ENCODE data around the gene HDAC8. TPM values are rescaled to one million over a fixed set of nuclear protein-coding genes. Genes with fewer than 3 reads are reported as not detected.
A peak's percentile ranks its signal among the peaks of the same experiment; 100 is the strongest.

The HDAC8 gene
- total and polyA plus RNA-seq, 2 donors (not counting 1 experiment from before 2014, with no cell fraction given): 13.3 to 41.9 TPM

GRCh38 chrX:72307646-72308051 lies 265.0 kb downstream of the HDAC8 start:
- intact Hi-C loops (cut with micrococcal nuclease): no loop called here
- peak overlapping the region in 4 of 5 experiments; percentile 43 to 62 (median 54) for H3K4me3 ChIP-seq (ENCODE audit: control extremely low read depth in 1 of 5, extremely low read depth in 1 of 5, insufficient read depth in 1 of 5, low read depth in 2 of 5, low read length in 4 of 5)
- H3K36me3 ChIP-seq (replicated peaks in 1 of 2; ENCODE audit: control extremely low read depth in 1 of 2, control insufficient read depth in 1 of 2, extremely low read depth in 1 of 2, insufficient read depth in 2 of 2, low read length in 1 of 2): no peaks in the 10 kb centered on the region
- DNase-seq (peak; percentile 26), ATAC-seq (ENCODE audit: low read depth) (no peak)
- H3K4me1 ChIP-seq (ENCODE audit: control insufficient read depth in 2 of 2, insufficient read depth in 2 of 2, low read length in 2 of 2): peaks cover 42 to 43% of the 10 kb centered on the region in 2 donors
- H4K20me1 ChIP-seq (ENCODE audit: control insufficient read depth, insufficient read depth, low read length, poor library complexity, severe bottlenecking): no peaks in the 10 kb centered on the region
- POLR2A ChIA-PET: no interaction called here
- Mint-ChIP-seq H3K27ac (no peak overlapping the region), H3K27me3 (peaks cover 34% of the 10 kb centered on the region), H3K9me3 (ENCODE audit: insufficient read depth) (no peaks in the 10 kb centered on the region), H3K4me1 (peaks cover 36% of the 10 kb centered on the region), H3K4me3 (peak overlapping the region; percentile 90)
- no peak for TF ChIP-seq EZH2 (IDR thresholded peaks at IDR 0.05; ENCODE audit: borderline replicate concordance, insufficient read depth, low read depth, low read length, poor library complexity, severe bottlenecking)
- no peak for TF ChIP-seq CTCF (IDR thresholded peaks at IDR 0.05)
- H3K27ac ChIP-seq (ENCODE audit: low read length in 2 of 2): no peak overlapping the region
- peaks cover 0 to 62% (median 26%) of the 10 kb centered on the region in 4 experiments for H3K27me3 ChIP-seq (replicated peaks in 1 of 4; ENCODE audit: control extremely low read depth in 1 of 4, control insufficient read depth in 3 of 4, insufficient read depth in 4 of 4, low read length in 3 of 4)
- peak overlapping the region; percentile 56 for H3K9ac ChIP-seq (ENCODE audit: low read length)
- CTCF ChIA-PET: interaction anchor here (1.9 kb wide), 1 partner anchor 31 kb away, joined by 7 read pairs; the partner anchor contains the start of gene RPS4X
- no peaks in the 10 kb centered on the region for H3K9me3 ChIP-seq (ENCODE audit: control extremely low read depth in 1 of 3, control insufficient read depth in 2 of 3, insufficient read depth in 1 of 3, low read length in 2 of 3)
- peak overlapping the region; percentile 62 for H2AFZ ChIP-seq (ENCODE audit: insufficient read depth, low read depth, low read length, poor library complexity, severe bottlenecking)
- 3% methylated on average over 9 of the region's 17 CpGs for WGBS (ENCODE audit: insufficient coverage)
- H3K79me2 ChIP-seq (ENCODE audit: control insufficient read depth, insufficient read depth, low read length): no peaks in the 10 kb centered on the region
- H3K4me2 ChIP-seq (replicated peaks; ENCODE audit: low read depth, low read length, poor library complexity, severe bottlenecking): peak overlapping the region; percentile 83

GRCh38 chrX:72306851-72307645 lies 265.6 kb downstream of the HDAC8 start:
- no peak for TF ChIP-seq CTCF (IDR thresholded peaks at IDR 0.05)
- TF ChIP-seq EZH2 (IDR thresholded peaks at IDR 0.05; ENCODE audit: borderline replicate concordance, insufficient read depth, low read depth, low read length, poor library complexity, severe bottlenecking): no peak
- H3K36me3 ChIP-seq (replicated peaks in 1 of 2; ENCODE audit: control extremely low read depth in 1 of 2, control insufficient read depth in 1 of 2, extremely low read depth in 1 of 2, insufficient read depth in 2 of 2, low read length in 1 of 2): no peaks in the 10 kb centered on the region
- H3K27me3 ChIP-seq (replicated peaks in 1 of 4; ENCODE audit: control extremely low read depth in 1 of 4, control insufficient read depth in 3 of 4, insufficient read depth in 4 of 4, low read length in 3 of 4): peaks cover 0 to 61% (median 26%) of the 10 kb centered on the region in 4 experiments
- peaks cover 42 to 43% of the 10 kb centered on the region in 2 donors for H3K4me1 ChIP-seq (ENCODE audit: control insufficient read depth in 2 of 2, insufficient read depth in 2 of 2, low read length in 2 of 2)
- H3K9ac ChIP-seq (ENCODE audit: low read length): peak overlapping the region; percentile 56
- H3K27me3 Mint-ChIP-seq: peaks cover 34% of the 10 kb centered on the region
- H3K4me3 Mint-ChIP-seq: peak overlapping the region; percentile 90
- H2AFZ ChIP-seq (ENCODE audit: insufficient read depth, low read depth, low read length, poor library complexity, severe bottlenecking): peak overlapping the region; percentile 62
- DNase-seq (peak; percentile 61), ATAC-seq (ENCODE audit: low read depth) (peak; percentile 73)
- H3K4me2 ChIP-seq (replicated peaks; ENCODE audit: low read depth, low read length, poor library complexity, severe bottlenecking): peak overlapping the region; percentile 83
- ChIA-PET POLR2A (interaction anchor here (0.7 kb wide), 1 partner anchor 197 kb away, joined by 3 read pairs; no protein-coding TSS in a partner anchor), CTCF (interaction anchor here (0.7 to 1.9 kb wide), 2 partner anchors 28 to 30 kb away, joined by 3 to 7 read pairs; partner anchors contain the start of gene RPS4X)
- no peaks in the 10 kb centered on the region for H3K79me2 ChIP-seq (ENCODE audit: control insufficient read depth, insufficient read depth, low read length)
- peak overlapping the region; percentile 14 to 62 (median 52) for H3K4me3 ChIP-seq (ENCODE audit: control extremely low read depth in 1 of 5, extremely low read depth in 1 of 5, insufficient read depth in 1 of 5, low read depth in 2 of 5, low read length in 4 of 5)
- H3K9me3 ChIP-seq (ENCODE audit: control extremely low read depth in 1 of 3, control insufficient read depth in 2 of 3, insufficient read depth in 1 of 3, low read length in 2 of 3): no peaks in the 10 kb centered on the region
- no peaks in the 10 kb centered on the region for H4K20me1 ChIP-seq (ENCODE audit: control insufficient read depth, insufficient read depth, low read length, poor library complexity, severe bottlenecking)
- peaks cover 36% of the 10 kb centered on the region for H3K4me1 Mint-ChIP-seq
- H3K27ac Mint-ChIP-seq: no peak overlapping the region
- intact Hi-C loops (cut with micrococcal nuclease): no loop called here
- 3% methylated on average over 48 of the region's 56 CpGs for WGBS (ENCODE audit: insufficient coverage)
- H3K27ac ChIP-seq (ENCODE audit: low read length in 2 of 2): no peak overlapping the region
- H3K9me3 Mint-ChIP-seq (ENCODE audit: insufficient read depth): no peaks in the 10 kb centered on the region

All from B cell (primary cell).